CD4-positive, alpha-beta T cell treated with Interleukin-4 for 4 hours (primary cell): ENCODE results near the gene ZBTB17.
"Not testable (repeated sequence)": the region's sequence is repeated elsewhere in the genome, so short reads cannot be mapped to it uniquely, and the experiment has no call there.

Experiments used
- DNase-seq: peaks from one replicate; pipeline ENCODE4 v3.0.0-alpha.2; 2020

Gene ZBTB17

GRCh38 chr1:15931884-15932283 lies 44.0 kb downstream of the ZBTB17 start:
- DNase-seq, result no peak

GRCh38 chr1:15931401-15931800 lies 44.5 kb downstream of the ZBTB17 start:
- DNase-seq, result no peak

DNA sequence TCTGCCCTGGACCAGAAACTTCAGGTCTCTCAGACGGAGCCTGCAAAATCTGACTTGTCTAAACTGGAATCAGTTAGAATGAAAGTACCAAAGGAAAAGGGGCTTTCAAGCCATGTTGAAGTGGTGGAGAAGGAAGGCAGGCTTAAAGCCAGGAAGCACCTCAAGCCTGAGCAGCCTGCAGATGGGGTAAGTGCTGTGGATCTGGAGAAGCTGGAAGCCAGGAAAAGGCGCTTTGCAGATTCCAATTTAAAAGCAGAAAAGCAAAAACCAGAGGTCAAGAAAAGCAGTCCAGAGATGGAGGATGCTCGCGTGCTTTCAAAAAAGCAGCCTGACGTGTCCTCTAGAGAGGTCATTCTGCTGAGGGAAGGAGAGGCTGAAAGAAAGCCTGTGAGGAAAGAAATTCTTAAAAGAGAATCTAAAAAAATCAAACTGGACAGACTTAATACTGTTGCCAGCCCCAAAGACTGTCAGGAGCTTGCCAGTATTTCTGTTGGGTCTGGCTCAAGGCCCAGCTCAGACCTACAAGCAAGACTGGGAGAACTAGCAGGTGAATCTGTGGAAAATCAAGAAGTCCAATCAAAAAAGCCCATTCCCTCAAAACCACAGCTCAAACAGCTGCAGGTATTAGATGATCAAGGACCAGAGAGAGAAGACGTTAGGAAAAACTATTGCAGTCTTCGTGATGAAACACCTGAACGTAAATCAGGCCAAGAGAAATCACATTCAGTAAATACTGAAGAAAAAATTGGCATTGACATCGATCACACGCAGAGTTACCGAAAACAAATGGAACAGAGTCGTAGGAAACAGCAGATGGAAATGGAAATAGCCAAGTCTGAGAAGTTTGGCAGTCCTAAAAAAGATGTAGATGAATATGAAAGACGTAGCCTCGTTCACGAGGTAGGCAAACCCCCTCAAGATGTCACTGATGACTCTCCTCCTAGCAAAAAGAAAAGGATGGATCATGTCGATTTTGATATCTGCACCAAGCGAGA lies 46.6 kb downstream of the ZBTB17 start:
- DNase-seq, result no peak

- DNase-seq, result not testable (repeated sequence)
These were observed 49.5 kb downstream of the ZBTB17 start for GRCh38 chr1:15926448-15926847.

GRCh38 chr1:15923241-15923640 lies 52.7 kb downstream of the ZBTB17 start:
- DNase-seq, result no peak

GRCh38 chr1:15918962-15919715 lies 56.8 kb downstream of the ZBTB17 start:
- peak; percentile 80 for DNase-seq

DNA sequence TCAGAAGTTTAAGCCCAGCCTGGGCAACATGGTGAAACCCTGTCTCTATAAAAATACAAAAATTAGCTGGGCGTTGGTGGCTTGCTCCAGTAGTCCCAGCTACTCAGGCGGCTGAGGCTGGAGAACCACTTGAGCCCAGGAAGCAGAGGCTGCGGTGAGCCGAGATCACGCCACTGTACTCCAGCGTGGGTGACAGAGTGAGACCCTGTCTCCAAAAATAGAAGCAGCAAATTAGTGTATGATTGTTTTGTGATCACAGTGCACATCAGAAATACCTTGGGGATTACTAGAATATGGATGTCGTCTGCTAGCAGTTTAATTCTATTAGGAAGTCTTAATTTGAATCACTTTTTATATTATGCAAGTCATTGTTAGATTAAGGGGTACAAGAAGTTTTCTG lies 59.0 kb downstream of the ZBTB17 start:
- DNase-seq, result peak; percentile 2

DNA sequence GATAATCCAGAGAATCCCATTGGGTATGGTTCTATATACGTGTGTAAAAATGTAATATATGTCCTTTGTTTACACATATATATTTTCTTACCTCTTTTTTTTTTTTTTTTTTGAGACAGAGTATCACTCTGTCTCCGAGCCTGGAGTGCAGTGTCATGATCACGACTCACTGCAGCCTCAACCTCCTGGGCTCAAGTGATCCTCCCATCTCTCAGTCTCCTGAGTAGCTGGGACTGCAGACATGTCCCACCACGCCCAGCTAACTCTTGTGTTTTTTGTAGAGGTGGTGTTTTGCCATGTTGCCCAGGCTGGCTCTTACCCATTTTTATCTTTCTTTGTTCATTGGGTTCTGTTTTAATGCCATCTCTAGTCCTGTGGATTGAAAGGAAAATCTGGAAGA lies 59.5 kb downstream of the ZBTB17 start:
- DNase-seq, result peak; percentile 19

DNA sequence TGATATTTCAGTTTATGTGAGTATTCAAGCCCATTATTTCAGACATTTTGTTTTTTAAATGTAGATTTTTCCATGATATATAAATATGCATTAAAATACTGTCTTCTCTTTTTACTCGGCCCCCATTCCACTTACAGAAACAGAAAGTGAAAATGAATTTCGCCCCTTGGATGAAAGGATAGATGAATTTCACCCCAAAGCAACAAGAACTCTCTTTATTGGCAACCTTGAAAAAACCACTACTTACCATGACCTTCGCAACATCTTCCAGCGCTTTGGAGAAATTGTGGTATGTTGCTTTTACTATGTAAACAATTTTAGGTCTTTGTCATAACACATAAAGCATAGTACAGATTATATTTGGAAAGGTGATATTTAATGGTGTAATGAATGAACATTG lies 59.9 kb downstream of the ZBTB17 start:
- peak; percentile 34 for DNase-seq

DNA sequence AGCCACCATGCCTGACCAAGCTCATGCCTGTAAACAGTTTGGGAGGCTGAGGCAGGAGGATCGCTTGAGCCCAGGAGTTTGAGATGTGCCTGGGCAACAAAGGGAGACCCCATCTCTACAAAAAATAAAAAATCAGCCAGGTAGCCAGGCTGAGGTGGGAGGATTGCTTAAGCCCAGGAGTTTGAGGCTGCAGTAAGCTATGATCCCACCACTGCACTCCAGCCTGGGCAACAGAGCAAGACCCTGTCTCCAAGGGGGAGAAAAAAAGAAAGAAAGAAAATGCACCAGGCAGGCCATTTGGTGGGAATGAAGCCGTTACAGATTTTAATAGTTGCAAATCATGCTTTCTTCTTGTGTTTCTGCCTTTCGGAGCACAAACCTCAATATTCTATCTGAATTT lies 62.3 kb downstream of the ZBTB17 start:
- DNase-seq, result not testable (repeated sequence)

GRCh38 chr1:15911927-15912326 lies 64.0 kb downstream of the ZBTB17 start:
- no peak for DNase-seq

GRCh38 chr1:15911141-15911540 lies 64.8 kb downstream of the ZBTB17 start:
- no peak for DNase-seq

GRCh38 chr1:15908597-15908996 lies 67.3 kb downstream of the ZBTB17 start:
- DNase-seq, result no peak

DNA sequence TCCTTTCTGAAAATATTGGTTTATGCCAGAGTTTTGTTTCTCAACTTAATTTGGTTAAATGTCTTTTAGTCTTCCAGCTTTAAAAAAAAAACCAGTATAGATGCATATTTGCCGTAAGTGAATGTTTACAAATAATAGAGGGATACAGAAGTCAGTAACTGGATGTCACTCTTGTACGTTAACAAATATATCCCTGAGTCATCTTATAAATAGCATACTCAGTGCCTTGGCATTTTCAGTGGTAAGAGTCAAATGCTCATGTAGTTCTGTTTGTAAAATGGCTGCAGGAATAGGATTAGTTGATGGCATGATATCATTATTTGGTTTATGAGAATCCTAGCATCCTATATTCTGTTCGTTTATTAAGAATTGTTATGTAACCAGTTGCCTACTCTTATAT lies 73.0 kb downstream of the ZBTB17 start:
- no peak for DNase-seq

DNA sequence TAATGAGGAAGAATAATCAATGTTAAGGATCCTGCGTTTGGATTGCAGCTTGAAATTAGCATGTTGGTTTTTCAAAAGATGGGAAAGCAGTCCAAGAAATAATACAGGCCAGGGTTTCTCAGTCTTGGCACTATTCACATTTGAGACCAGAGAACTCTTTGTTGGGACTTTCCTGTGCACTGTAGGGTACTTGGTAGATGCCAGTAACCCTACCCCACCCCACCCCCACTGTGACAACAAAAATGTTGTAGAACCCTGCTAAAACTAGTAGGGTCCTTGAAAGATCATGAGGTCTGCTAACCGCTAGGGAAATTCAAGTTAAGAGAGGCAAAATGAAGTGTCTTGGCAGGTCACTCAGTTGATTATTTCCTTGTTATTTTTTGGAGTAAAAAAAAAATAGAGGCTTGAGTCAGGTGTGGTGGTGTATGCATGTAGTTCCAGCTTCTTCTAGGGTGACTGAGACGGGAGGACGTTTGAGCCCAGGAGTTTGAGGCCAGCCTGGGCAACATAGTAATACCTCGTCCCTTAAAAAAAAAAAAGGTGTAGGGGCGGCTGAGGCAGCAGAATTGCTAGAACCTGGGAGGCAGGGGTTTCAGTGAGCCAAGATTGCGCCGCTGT lies 75.1 kb downstream of the ZBTB17 start:
- no peak for DNase-seq

- no peak for DNase-seq
These were observed 76.6 kb downstream of the ZBTB17 start for GRCh38 chr1:15899266-15899665.

DNA sequence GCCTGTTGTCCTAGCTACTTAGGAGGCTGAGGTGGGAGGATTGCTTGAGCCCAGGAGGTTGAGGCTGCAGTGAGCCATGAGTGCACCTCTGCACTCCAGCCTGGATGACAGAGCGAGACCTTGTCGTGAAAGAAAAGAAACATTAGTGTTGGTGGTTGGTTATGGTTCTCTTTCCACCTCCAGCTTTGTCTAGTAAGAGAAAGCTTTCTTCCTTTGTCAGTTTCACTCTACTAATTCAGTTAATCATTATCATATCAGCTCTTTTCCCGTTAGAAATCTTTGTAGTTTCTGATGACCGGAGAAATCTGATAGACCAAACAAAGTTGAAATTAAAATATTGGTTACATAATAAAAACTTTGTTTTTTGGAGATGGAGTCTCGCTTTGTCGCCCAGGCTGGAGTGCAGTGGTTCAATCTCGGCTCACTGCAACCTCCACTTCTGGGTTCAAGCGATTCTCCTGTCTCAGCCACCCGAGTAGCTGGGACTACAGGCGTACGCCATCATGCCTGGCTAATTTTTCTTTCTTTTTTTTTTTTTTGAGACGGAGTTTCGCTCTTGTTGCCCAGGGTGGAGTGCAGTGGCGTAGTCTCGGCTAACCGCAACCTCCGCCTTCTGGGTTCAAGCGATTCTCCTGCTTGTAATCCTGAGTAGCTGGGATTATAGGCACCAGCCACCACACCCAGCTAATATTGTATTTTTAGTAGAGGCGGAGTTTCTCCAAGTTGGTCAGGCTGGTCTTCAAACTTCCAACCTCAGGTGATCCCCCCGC lies 78.9 kb downstream of the ZBTB17 start:
- DNase-seq, result not testable (repeated sequence)

DNA sequence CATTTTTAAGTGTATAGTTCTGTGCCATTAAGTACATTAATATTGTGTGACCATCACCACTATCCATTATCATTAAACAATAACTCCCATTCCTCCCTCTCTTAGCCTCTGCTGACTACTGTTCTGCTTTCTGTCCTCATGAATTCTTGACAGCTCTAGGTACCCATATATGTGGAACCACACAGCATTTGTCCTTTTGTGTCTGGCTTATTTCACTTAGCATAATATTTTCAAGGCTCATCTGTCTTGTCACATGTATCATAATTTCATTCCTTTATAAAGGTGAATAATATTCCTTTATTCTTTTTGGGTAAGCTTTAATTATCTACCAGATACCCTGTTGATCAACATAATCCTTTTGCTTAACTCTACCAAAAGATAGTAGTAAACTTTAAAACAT lies 80.7 kb downstream of the ZBTB17 start:
- DNase-seq, result no peak

DNA sequence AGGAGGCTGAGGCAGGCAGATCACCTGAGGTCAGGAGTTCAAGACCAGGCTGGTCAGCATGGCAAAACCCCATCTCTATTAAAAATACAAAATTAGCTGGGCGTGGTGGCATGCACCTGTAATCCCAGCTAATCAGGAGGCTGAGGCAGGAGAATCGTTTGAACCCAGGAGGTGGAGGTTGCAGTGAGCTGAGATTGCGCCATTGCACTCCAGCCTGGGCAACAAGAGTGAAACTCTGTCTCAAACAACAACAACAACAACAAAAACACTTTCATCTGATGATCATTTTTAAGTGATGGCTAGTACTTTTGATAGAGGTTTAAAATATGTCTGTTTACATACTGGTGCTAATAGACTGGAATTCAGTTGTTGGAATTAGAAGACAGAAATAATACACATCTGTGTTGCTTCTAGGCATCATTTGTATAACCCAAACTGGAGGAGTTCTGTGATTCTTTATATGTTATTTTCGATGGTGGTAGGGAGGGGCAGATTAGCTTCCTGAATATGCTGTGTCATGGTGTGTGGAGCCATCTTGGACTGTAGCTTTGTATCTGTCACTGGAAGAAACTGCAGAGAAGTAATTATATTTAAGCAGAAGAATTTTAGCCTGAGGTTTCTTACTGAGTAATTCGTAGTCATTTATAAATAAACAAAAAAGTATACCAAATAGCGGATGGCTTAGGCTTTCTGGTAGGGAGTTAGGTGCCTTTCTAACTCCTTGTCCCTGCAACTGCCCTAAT lies 82.9 kb downstream of the ZBTB17 start:
- not testable (repeated sequence) for DNase-seq
